CD1c-positive myeloid dendritic cell (primary cell): ENCODE results near the gene LPIN1.

Experiments used
- DNase-seq: peaks from one replicate; pipeline ENCODE4 v3.0.0-alpha.2; 2016; ENCODE audit errors: extremely low spot score

The LPIN1 gene

GRCh38 chr2:11746376-11746806 is at the start of gene LPIN1:
Gene LPIN1 (plus strand): TSS chr2:11746632. CDS start chr2:11765542, 18,910 bp downstream.
- peak; percentile 95 for DNase-seq

- no peak for DNase-seq
Observed at GRCh38 chr2:11696736-11697102, 49.7 kb upstream of the LPIN1 start.

GRCh38 chr2:11697103-11697871 is 49.1 kb upstream of the LPIN1 start:
- DNase-seq: peak; percentile 67

GRCh38 chr2:11698009-11698922 is 48.2 kb upstream of the LPIN1 start:
- peak; percentile 82 for DNase-seq

GRCh38 chr2:11699686-11700670 is 46.5 kb upstream of the LPIN1 start:
- DNase-seq: no peak

- no peak for DNase-seq
Observed at GRCh38 chr2:11701206-11701605, 45.2 kb upstream of the LPIN1 start.

- DNase-seq: peak; percentile 90
Observed at GRCh38 chr2:11701751-11702301, 44.6 kb upstream of the LPIN1 start.

- no peak for DNase-seq
Observed at GRCh38 chr2:11702946-11703345, 43.5 kb upstream of the LPIN1 start.

GRCh38 chr2:11703700-11704099 is 42.7 kb upstream of the LPIN1 start:
- no peak for DNase-seq

- no peak for DNase-seq
Observed at GRCh38 chr2:11705063-11705462, 41.4 kb upstream of the LPIN1 start.

GRCh38 chr2:11705711-11706110 is 40.7 kb upstream of the LPIN1 start:
- DNase-seq: no peak

- no peak for DNase-seq
Observed at GRCh38 chr2:11708106-11708505, 38.3 kb upstream of the LPIN1 start.

- DNase-seq: no peak
Observed at GRCh38 chr2:11709293-11709692, 37.1 kb upstream of the LPIN1 start.

GRCh38 chr2:11710210-11710609 is 36.2 kb upstream of the LPIN1 start:
- DNase-seq: no peak

GRCh38 chr2:11710632-11711353 is 35.6 kb upstream of the LPIN1 start:
- no peak for DNase-seq

- DNase-seq: no peak
Observed at GRCh38 chr2:11711354-11711716, 35.1 kb upstream of the LPIN1 start.

- peak; percentile 44 for DNase-seq
Observed at GRCh38 chr2:11711751-11712150, 34.7 kb upstream of the LPIN1 start.

- no peak for DNase-seq
Observed at GRCh38 chr2:11712866-11713265, 33.6 kb upstream of the LPIN1 start.

GRCh38 chr2:11713815-11714214 is 32.6 kb upstream of the LPIN1 start:
- DNase-seq: no peak

GRCh38 chr2:11715987-11716652 is 30.3 kb upstream of the LPIN1 start:
- DNase-seq: no peak
